RWPE1 (cell line): ENCODE results near the gene HSPB9.

Experiments used
- CTCF ChIA-PET: fragments of 350-600 bp; sonication (Branson Sonifier 250); formaldehyde crosslinking; extraction: SDS; loops from one replicate; lab custom pipeline; 2021; lab: Yijun Ruan, JAX
- POLR2A ChIA-PET: fragments of 400-600 bp; formaldehyde crosslinking; extraction: SDS; loops from one replicate; lab custom pipeline; 2020; ENCODE audit warnings: antibody characterized with exemption; ENCODE audit not compliant: low non-redundant PET; lab: Yijun Ruan, JAX
- DNase-seq: peaks from one replicate; pipeline ENCODE4 v3.0.0; 2012; ENCODE audit warnings: low spot score
- H3K27ac ChIP-seq: fragments of 450-650 bp; 2 replicates; pipeline ENCODE4 v1.5.1; 2017
- TF ChIP-seq, protein P1 (sequence below): fragments of 450-650 bp; conservative IDR thresholded peaks from 2 replicates; pipeline ENCODE4 v1.5.1; 2017; ENCODE audit warnings: low read depth, mild to moderate bottlenecking

The HSPB9 gene

DNA sequence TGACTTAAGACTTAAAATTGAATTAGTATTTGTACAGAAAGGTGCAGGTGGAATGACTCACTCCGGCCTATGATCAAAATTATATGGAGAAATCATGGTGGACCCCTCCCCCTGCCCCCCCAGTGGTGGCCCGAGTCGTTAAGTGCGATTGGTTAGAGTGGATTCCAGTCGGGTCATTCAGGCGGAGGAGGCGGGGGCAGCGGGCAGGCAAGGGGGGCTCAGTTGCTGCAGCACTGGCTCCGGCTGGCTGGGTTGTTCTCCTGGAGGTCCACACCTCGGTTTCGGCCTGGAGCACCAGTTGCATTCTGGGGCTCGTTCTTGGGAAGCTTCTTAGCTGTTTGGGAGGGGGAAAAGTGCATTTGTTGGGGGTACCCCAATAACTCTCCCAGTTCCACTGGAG is 3.0 kb downstream of the HSPB9 start:
- TF ChIP-seq, protein P1, sequence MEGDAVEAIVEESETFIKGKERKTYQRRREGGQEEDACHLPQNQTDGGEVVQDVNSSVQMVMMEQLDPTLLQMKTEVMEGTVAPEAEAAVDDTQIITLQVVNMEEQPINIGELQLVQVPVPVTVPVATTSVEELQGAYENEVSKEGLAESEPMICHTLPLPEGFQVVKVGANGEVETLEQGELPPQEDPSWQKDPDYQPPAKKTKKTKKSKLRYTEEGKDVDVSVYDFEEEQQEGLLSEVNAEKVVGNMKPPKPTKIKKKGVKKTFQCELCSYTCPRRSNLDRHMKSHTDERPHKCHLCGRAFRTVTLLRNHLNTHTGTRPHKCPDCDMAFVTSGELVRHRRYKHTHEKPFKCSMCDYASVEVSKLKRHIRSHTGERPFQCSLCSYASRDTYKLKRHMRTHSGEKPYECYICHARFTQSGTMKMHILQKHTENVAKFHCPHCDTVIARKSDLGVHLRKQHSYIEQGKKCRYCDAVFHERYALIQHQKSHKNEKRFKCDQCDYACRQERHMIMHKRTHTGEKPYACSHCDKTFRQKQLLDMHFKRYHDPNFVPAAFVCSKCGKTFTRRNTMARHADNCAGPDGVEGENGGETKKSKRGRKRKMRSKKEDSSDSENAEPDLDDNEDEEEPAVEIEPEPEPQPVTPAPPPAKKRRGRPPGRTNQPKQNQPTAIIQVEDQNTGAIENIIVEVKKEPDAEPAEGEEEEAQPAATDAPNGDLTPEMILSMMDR, result no peak
- CTCF ChIA-PET, result interaction anchor here (0.6 kb wide), 1 partner anchor 162 kb away, joined by 5 read pairs; no protein-coding TSS in a partner anchor
- no peak overlapping the region for H3K27ac ChIP-seq
- DNase-seq, result no peak
- POLR2A ChIA-PET, result no interaction called here

DNA sequence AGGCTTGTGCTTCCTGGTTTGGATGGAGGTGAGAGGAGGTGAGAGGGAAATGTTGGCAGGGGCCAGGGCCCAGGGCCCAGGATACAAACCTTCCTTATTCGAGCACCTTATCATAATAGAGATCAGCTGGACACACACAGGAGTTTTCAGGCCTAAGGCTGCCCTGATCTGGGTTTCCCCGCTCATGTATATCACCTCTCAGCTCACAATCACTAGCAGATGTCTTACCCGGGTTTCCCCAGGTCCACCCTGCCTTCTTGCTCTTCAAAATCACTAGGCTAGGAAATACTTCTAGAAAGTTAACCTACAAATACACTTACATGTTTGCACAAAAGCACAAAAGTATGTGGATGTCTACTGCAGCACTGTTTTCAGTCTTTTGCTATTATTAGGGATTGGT is 4.2 kb downstream of the HSPB9 start:
- CTCF ChIA-PET, result interaction anchor here (0.8 kb wide), 1 partner anchor 124 kb away, joined by 4 read pairs; no protein-coding TSS in a partner anchor
- DNase-seq, result no peak
- no peak overlapping the region for H3K27ac ChIP-seq
- TF ChIP-seq, protein P1, result no peak
- POLR2A ChIA-PET, result no interaction called here

DNA sequence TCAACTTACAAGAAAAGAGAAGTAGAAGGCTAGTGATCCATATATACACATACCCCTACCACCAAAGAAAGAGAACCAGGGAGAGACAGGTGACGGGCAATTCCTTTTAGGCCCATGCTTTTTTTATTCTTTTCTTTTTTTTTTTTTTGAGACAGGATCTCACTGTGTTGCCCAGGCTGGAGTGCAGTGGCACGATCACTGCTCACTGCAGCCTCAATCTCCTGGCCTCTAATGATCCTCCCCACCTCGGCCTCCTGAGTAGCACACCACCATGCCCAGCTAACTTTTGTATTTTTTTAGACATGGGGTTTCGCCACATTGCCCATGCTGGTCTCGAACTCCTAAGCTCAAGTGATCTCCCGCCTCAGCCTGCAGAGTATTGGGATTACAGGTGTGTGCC is 4.8 kb downstream of the HSPB9 start:
- DNase-seq, result no peak
- ChIA-PET CTCF (interaction anchor here (0.8 to 1.4 kb wide), 2 partner anchors 10 to 124 kb away, joined by 3 to 4 read pairs; no protein-coding TSS in a partner anchor), POLR2A (no interaction called here)
- no peak overlapping the region for H3K27ac ChIP-seq
- TF ChIP-seq, protein P1, result no peak

DNA sequence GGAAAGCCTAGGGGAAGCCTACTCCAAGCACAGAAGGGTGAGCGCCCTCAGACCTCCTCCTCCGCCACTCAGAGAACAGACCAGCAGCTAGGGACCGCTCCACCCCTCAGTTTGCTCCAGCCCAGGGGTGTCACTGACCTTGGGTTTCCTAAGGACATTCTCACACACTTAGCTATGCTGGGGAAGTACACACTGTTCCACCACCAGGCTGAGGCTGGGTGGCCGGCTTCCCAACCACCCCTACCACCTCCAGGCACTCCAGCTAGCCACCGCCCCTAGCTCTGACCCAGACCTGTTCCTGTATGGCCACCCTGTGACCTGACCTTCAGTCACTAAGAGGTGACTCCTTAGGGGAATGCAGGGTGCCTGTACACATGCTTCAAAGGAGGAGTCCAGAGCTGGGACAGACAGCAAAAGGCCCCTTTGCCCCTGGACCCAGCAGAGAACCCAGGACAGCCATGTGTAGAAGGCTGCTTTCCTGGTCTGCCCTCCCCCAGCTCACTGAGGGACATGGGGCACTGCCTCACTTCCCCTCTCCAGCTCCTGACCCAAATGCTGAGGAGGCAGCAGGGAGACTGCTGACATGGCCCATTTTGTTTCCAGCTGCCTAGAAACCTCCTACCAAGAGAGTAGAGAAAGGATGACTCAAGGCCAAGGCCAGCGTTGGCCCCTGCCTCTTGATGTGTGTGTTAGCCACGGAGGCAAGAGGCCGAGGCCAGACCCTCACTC is 6.7 kb downstream of the HSPB9 start:
- POLR2A ChIA-PET, result no interaction called here
- H3K27ac ChIP-seq, result peak overlapping the region; percentile 3
- CTCF ChIA-PET, result interaction anchor here (0.6 kb wide), 1 partner anchor 62 kb away, joined by 4 read pairs; no protein-coding TSS in a partner anchor
- TF ChIP-seq, protein P1, result no peak
- no peak for DNase-seq

DNA sequence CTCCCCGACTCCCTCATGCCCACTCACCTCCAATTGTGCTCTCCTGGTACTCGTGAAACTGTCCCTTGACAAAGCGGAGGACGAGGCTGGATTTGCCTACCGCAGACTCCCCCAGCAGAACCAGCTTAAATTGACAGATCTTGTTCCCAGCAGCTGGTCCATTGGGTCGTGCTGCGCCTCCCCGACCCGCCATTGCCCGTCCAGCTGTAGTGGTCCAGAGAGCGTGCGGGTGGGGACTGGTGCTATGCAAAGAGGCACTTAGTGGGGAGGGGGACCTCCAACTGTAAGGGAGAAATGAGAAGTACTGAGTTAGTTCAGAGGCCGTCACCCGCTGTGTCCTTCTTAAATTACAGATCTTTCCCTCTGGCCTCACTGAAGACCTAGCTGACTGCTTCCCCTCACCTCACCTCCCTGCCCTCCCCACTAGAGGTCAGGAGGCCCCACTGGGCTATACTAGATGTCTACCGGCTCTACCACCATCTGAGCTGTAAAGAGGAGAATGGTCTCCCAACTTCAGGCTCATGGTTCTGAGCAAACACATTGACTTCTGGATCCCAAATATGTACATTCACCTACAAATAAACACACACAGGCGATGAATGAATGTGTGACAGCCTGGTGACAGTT is 7.8 kb downstream of the HSPB9 start:
- ChIA-PET POLR2A (no interaction called here), CTCF (interaction anchor here (0.6 to 1.4 kb wide), 2 partner anchors 63 to 182 kb away, joined by 4 read pairs; no protein-coding TSS in a partner anchor)
- peak overlapping the region; percentile 3; the same call in 1 of the 2 replicates for H3K27ac ChIP-seq
- TF ChIP-seq, protein P1, result no peak
- no peak for DNase-seq

DNA sequence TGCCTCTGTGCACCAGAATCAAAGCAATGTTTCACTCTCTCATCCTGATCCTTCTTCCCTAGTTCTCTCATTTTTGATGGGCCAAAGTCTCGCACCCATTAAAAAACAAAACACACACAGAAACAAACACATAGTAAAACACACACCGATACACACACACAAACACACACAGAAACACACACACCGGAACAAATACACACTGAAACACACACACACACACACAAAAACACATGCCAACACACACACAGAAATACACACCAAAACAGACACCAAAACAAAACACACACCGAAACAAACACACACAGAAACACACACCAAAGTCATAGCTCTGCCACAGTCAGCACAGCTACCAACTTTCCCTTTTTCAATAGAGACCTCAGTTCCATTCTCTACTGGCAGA is 8.6 kb downstream of the HSPB9 start:
- TF ChIP-seq, protein P1, result no peak
- no peak for DNase-seq
- H3K27ac ChIP-seq, result no peak overlapping the region
- ChIA-PET CTCF (interaction anchor here (0.6 to 1.4 kb wide), 2 partner anchors 63 to 182 kb away, joined by 3 to 4 read pairs; partner anchors contain the start of gene GHDC), POLR2A (no interaction called here)
